Large intestine (tissue), 3 donors: ENCODE measurements around the gene SNX20. TPM values are rescaled to one million over a fixed set of nuclear protein-coding genes. Genes with fewer than 3 reads are reported as not detected.

Source experiments
- DNase-seq, 2 donors: peaks; one replicate each; pipeline versions ENCODE4 v3.0.0 to v3.0.0-alpha.2; 2013
- H3K27ac ChIP-seq: one replicate; pipeline ENCODE4 v1.5.1; 2013; ENCODE audit warnings: low read length
- H3K27me3 ChIP-seq: 2 replicates; pipeline ENCODE4 v1.6.1; 2013; ENCODE audit warnings: low read length; ENCODE audit not compliant: control insufficient read depth, insufficient read depth
- H3K36me3 ChIP-seq: 2 replicates; pipeline ENCODE4 v1.6.1; 2013; ENCODE audit warnings: low read length; ENCODE audit not compliant: control insufficient read depth, insufficient read depth
- H3K4me1 ChIP-seq: one replicate; pipeline ENCODE4 v1.6.1; 2013; ENCODE audit warnings: low read length; ENCODE audit not compliant: control insufficient read depth, insufficient read depth
- H3K4me3 ChIP-seq: one replicate; pipeline ENCODE4 v1.5.1; 2013; ENCODE audit warnings: low read length
- H3K9me3 ChIP-seq: one replicate; pipeline ENCODE4 v1.6.1; 2013; ENCODE audit warnings: mild to moderate bottlenecking, low read depth, low read length, moderate library complexity; ENCODE audit not compliant: control insufficient read depth
- WGBS: methylation state at CpG from one replicate; pipeline ENCODE4 v1.1.5; 2013; ENCODE audit warnings: low lambda C conversion rate; ENCODE audit not compliant: insufficient coverage; 5-methylcytosine and 5-hydroxymethylcytosine counted together
- polyA plus RNA-seq: library from polyadenylated mRNA; unstranded; fragments of 120-200 nt; gene quantifications from one replicate; pipeline ENCODE4 v1.2.1, GENCODE V29; 2013

The SNX20 gene
- polyA plus RNA-seq, 1 donor, result 2.1 TPM

DNA sequence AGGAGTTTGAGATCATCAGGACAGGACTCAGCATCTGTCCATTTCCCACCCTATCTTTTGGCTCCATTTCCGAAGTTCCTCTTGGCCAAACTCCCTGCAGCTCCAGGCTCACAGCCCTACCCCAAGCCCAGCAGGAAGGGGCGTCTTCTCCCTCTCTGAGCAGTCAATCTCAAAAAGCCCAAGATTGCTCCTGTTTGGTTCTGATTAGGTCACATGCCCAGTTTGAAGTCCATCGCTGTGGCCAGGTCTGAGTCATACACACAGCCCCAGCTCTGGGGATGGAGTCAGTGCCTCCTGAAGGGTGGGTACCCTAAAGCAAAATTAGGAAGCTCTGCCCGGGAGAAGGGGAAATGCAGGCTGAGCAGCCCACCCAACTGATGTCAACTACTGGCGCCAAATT, 23.9 kb downstream of the SNX20 start:
- Histone ChIP-seq H3K9me3 (no peaks in the 10 kb centered on the region), H3K27me3 (no peaks in the 10 kb centered on the region), H3K27ac (no peak overlapping the region), H3K36me3 (no peaks in the 10 kb centered on the region), H3K4me1 (no peaks in the 10 kb centered on the region), H3K4me3 (no peak overlapping the region)
- no CpG with 5 or more reads among the region's 5 CpGs for WGBS
- DNase-seq, result peak in 1 of 2 donors; percentile 26

DNA sequence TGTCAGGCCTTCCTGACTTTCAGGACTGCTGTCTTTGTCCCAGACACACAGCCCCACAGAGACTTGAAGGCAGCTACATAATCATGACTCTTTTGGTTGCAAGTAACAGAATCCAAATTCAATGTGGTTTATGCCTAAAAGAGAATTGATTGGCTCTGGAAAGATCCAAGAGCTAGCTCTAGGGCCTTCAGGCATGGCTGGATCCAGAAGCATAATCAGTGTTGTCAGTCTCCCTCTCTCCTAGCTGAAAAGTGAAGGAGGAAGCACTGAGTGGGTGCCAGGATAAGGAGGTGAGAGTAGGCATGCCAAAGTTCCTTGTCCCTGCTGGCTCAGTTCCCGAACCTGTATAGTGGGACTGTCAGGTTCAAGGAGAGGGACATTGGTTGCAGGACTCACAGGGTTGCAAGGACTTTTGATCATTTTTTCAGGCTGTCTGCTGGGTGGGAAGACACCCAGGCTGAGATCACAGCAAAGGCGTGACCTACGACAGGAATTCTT, 25.5 kb downstream of the SNX20 start:
- no peak overlapping the region for H3K27ac ChIP-seq
- H3K36me3 ChIP-seq, result no peaks in the 10 kb centered on the region
- no peak overlapping the region for H3K4me3 ChIP-seq
- no peaks in the 10 kb centered on the region for H3K4me1 ChIP-seq
- no peaks in the 10 kb centered on the region for H3K27me3 ChIP-seq
- no peak for DNase-seq
- no CpG with 5 or more reads among the region's 3 CpGs for WGBS
- no peaks in the 10 kb centered on the region for H3K9me3 ChIP-seq

DNA sequence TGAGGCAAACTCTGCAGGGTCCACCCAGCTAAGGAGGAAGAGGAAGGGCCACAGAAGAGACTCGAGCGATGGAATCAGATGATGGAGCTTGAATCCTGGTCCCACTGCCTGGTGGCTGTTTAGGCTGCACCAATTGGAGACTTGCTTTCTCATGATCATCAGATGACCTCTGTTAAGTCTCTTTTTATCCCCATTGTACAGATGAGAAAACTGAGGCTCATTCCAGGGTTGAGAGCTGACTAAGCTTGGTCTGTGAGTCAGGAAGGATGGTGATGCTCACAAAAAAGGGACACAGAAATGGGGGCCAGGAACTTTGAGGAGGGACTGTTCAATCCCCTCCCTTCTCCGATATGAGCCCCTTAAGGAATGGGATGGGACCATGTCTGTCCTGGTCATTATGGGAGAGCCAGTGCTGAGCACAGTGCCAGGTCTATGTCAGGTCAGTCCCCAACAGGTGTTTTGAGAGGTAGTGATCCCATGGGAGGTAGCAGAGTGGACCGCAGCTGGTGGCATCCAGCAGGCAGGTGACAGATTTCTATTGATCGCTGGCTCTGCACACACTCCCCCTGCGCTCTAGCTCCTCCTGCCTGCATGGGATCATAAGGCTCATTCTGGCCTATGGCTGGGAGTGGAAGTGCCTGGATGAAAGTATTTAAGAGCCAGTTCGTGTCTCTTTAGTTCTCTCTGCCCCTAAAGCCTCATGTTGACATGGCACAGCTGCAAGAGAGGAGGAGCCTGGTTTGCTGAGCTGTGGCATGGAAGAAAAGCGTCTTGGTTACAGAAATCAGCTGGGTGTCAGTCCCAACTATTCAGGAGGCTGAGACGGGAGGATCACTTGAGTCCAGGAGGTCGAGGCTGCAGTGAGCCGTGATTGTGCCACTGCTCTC, 27.2 kb downstream of the SNX20 start:
- no peaks in the 10 kb centered on the region for H3K4me1 ChIP-seq
- no peaks in the 10 kb centered on the region for H3K27me3 ChIP-seq
- no peaks in the 10 kb centered on the region for H3K9me3 ChIP-seq
- no CpG with 5 or more reads among the region's 11 CpGs for WGBS
- no peaks in the 10 kb centered on the region for H3K36me3 ChIP-seq
- no peak overlapping the region for H3K4me3 ChIP-seq
- DNase-seq, result no peak
- no peak overlapping the region for H3K27ac ChIP-seq

DNA sequence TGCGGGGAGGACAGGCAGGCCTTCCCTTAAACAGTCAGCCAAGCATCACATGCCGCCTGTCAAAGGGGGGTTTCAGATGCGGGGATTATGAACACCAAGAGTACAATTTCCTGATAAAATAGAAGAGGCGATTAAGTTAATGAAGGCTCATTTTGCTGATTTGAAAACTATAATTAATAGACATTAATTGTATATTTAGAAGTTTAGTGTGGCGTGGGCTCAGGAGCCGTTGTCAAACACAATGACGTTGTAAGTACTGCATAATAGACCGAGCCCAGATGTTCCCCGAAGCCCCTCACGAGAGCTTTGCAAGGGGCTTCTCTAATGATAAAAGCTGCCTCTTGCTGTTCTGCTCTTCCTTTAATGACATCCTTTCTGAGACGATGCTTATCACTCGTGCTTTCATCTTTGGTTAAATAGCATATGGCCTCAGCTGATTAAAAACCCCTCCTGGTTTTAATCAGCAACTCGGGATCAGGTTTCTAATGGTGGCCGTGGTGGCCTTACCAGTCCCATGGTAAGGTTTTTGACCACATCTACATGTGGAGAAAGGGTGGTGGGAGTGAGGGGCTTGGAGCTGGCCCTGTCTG, 28.2 kb downstream of the SNX20 start:
- H3K36me3 ChIP-seq, result no peaks in the 10 kb centered on the region
- WGBS, result no CpG with 5 or more reads among the region's 14 CpGs
- H3K9me3 ChIP-seq, result no peaks in the 10 kb centered on the region
- H3K4me1 ChIP-seq, result no peaks in the 10 kb centered on the region
- H3K4me3 ChIP-seq, result no peak overlapping the region
- no peaks in the 10 kb centered on the region for H3K27me3 ChIP-seq
- no peak overlapping the region for H3K27ac ChIP-seq
- DNase-seq, result no peak

DNA sequence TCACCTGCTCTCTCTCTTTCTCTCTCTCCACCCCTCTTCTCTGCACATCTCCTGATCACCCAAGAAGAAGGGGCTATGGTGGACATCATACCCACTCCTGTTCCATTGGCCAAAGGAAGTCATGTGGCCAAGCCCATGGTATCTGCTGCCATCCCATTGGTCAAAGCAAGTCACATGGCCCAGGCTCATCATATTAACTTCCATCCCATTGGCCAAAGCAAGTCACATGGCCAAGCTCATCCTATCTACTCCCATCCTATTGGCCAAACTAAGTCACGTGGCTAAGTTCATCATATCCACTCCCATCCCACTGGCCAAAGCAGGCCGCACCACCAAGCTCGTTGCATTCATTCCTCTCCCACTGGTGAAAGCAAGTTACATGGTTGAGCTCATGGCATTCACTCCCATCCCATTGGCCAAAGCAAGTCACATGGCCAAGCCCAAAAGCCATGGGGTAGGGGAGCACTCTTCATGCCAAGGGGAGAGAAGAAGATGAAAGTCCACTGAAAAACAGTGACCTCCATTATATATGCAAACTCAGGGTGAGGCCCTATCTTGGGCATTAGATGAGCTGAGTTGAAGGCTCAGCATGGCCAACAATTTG, 29.2 kb downstream of the SNX20 start:
- no peak for DNase-seq
- H3K4me3 ChIP-seq, result no peak overlapping the region
- H3K27ac ChIP-seq, result no peak overlapping the region
- H3K9me3 ChIP-seq, result no peaks in the 10 kb centered on the region
- no peaks in the 10 kb centered on the region for H3K36me3 ChIP-seq
- no peaks in the 10 kb centered on the region for H3K27me3 ChIP-seq
- WGBS, result no CpG with 5 or more reads among the region's 3 CpGs
- no peaks in the 10 kb centered on the region for H3K4me1 ChIP-seq

DNA sequence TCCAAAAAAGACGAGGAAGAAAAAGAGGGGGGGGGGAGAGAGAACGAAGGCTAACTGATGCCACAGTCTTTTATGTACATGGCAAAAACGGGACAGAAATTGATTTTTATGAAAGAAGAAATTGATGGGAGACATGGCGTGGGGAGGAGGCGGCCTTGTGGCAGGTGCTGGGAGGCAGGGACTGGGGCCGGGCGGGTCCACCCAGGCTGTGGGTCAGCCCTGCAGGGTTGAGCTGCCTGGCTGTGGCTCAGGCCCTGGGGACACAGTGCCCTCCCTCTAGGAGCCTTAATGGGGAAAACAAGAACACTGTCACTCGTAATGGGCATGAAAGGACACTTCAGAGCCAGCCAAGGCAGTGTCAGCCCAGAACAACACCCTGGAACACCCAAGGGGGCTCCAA, 34.8 kb downstream of the SNX20 start:
- H3K27ac ChIP-seq, result no peak overlapping the region
- no peaks in the 10 kb centered on the region for H3K36me3 ChIP-seq
- DNase-seq, result no peak
- peaks cover 3% of the 10 kb centered on the region for H3K27me3 ChIP-seq
- H3K4me1 ChIP-seq, result no peaks in the 10 kb centered on the region
- H3K9me3 ChIP-seq, result no peaks in the 10 kb centered on the region
- H3K4me3 ChIP-seq, result no peak overlapping the region
- WGBS, result 50% methylated on average over 1 of the region's 8 CpGs

DNA sequence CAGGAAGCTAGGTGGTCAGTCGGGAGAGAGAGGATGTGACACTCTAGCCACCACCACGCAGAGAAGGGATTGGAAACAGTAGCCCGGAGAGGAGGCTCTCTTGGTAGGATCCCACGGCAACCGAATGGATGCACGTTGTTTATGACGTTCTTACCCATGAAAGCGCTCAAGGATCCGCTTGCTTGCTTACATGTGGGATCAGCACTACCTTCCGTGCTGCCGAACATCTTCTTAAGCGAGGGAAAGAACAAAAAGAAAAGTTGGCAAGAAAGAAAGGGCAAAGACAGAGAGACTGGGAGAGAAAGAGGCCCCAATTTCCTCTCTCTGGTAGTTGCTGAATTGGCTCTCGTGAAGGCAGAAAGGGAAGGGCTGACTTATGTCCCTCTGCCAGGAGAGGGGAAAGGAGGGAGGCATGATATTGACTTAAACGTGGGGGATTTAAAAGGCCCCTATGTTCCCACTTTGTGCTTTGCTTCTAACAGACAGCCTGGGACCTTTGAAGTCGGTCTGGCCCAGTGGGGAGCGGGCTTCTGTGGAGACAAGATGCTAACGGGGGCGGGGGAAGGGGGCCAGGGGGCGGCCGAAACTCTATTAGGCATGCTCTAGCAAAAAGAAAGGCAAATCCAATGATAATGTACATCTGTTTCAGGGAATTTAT, 35.4 kb downstream of the SNX20 start:
- DNase-seq, result no peak
- no peaks in the 10 kb centered on the region for H3K4me1 ChIP-seq
- H3K36me3 ChIP-seq, result no peaks in the 10 kb centered on the region
- WGBS, result 85% methylated on average over 3 of the region's 20 CpGs
- H3K9me3 ChIP-seq, result no peaks in the 10 kb centered on the region
- no peak overlapping the region for H3K4me3 ChIP-seq
- peaks cover 3% of the 10 kb centered on the region for H3K27me3 ChIP-seq
- no peak overlapping the region for H3K27ac ChIP-seq

DNA sequence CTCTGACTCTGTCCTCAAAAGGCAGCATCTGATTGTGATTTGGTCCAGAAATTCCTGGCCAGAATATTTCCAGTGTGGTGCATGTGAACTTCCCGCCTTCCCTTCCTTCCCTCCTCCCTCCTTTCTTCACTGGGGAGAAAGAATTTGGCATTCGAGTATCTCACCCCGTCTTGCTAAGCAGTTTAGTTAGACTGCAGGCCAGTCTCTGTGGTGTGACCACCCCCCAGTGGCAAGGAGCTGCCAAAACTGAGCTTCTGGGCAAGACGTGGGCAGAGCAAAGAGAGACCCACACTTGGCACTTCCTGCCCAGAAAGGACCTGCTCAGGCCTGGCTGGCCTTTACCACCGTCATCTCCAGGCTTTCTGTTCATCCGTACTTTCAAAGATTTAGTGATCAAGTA, 36.4 kb downstream of the SNX20 start:
- 100% methylated on average over 1 of the region's 6 CpGs for WGBS
- no peak overlapping the region for H3K4me3 ChIP-seq
- H3K4me1 ChIP-seq, result no peaks in the 10 kb centered on the region
- peaks cover 3% of the 10 kb centered on the region for H3K27me3 ChIP-seq
- DNase-seq, result no peak
- no peak overlapping the region for H3K27ac ChIP-seq
- H3K36me3 ChIP-seq, result no peaks in the 10 kb centered on the region
- no peaks in the 10 kb centered on the region for H3K9me3 ChIP-seq

DNA sequence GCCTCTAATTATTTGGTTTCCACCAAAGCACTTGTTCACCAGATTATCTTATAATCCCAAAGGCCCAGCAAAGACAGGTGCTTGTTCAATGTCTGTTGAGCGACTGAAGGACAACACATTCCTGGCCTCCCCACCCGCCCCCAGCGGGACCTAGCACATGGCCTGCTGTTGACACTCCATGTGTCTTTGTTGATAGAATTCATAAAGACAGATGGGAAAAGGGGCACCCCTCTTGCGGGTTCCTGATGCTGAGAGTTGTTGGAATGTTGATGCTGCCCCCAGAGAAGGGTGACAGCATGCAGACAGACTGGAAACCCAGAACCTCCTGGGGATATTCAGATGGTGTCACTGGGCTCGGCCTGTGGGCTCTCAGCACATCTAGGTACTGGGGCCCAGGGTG, 36.9 kb downstream of the SNX20 start:
- no peak for DNase-seq
- no peaks in the 10 kb centered on the region for H3K4me1 ChIP-seq
- H3K27me3 ChIP-seq, result peaks cover 3% of the 10 kb centered on the region
- H3K9me3 ChIP-seq, result no peaks in the 10 kb centered on the region
- no CpG with 5 or more reads among the region's 5 CpGs for WGBS
- H3K27ac ChIP-seq, result no peak overlapping the region
- no peak overlapping the region for H3K4me3 ChIP-seq
- no peaks in the 10 kb centered on the region for H3K36me3 ChIP-seq

DNA sequence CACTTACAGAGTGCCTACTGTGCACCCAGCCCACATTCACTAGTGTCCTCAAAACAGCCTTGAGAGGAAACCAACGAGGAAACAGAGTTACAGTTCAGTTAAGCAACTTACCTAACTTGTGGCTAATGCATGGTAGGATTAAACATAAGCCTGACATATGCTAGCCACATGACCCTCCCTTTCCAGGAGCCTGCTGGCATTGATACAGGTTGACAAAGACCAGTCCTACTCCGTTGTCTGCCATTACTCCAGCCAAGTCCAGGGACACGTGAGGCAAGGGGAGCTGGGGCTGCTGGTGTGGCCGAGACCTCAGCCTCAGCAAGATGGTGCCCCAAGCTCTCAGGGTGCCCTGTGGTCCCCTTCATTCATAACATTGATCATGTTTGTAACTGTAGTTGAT, 37.9 kb downstream of the SNX20 start:
- no peak overlapping the region for H3K4me3 ChIP-seq
- no CpG with 5 or more reads among the region's 4 CpGs for WGBS
- no peaks in the 10 kb centered on the region for H3K4me1 ChIP-seq
- H3K9me3 ChIP-seq, result no peaks in the 10 kb centered on the region
- H3K36me3 ChIP-seq, result no peaks in the 10 kb centered on the region
- DNase-seq, result no peak
- H3K27me3 ChIP-seq, result peaks cover 3% of the 10 kb centered on the region
- H3K27ac ChIP-seq, result no peak overlapping the region
